ENCODE results near the gene ENOX1.

ENOX1 gene

DNA sequence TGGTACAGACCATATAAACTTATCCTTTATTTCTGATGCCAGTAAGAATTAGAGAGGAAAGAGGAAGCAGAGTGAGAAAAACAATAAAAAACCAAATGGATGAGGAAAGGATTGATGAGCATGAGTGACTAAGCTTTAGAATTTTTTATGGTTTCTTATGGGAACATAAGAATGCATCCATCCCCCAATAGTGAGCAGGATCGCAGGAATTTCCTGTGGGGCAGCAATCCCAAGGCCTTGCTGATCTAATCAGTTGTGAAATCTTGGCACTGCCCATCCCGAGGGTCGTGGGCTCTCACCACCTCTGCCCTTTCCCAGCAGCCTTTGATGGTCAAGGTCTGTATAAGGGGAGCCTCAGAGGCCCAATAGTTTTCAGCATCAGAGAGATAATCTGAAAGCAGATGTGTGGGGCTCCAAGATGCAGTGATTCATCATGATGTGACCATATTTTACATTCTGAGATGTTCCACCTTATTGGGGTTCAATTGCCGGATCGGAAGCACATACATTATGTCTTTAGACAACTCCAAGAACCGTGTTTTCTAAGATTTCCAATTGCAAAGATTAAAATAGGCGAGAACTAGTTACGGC, 541.3 kb downstream of the ENOX1 start:
- peak; percentile 39 for DNase-seq (ENCODE audit: low read depth)

- DNase-seq (ENCODE audit: low read depth), result no peak
These were observed 542.3 kb downstream of the ENOX1 start for GRCh38 chr13:43244481-43244880.

DNA sequence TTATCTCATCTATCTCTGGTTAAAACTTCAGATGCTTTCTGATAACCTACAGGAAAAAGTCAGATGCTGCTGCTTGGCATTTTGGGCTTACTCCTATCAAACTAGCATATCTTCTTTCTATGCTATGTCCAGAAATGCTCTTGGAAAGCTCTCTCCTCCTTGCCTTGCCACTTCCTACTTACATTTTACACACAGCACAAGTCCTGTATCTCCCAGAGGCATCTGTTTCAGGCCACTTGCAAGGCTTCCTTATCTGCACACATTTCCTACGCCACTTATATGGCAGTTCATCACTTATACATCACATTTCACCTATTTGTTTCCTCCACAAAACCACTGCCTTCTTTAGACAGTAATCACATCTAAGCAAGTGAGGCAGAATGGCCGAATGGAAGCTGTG, 543.1 kb downstream of the ENOX1 start:
- DNase-seq (ENCODE audit: low read depth), result no peak

DNA sequence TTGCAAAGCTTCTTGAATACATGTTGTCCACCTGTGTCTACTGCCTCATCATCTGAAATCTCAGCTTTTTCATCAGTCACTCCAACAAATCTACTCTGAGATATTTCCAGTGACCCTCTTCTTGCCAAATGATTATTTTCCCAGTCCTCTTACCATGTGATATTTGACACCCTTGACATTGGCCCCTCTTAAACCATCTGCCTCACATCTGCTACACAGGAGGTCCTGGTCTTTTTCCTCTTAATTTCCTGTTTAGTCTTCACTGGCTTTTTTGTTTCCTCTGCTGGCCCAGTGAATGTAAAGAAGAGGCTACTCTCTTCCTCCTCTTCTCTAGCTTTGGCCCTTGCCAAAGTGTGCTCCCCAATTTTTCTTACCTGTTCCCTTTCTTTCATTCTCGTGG, 544.7 kb downstream of the ENOX1 start:
- no peak for DNase-seq (ENCODE audit: low read depth)

DNA sequence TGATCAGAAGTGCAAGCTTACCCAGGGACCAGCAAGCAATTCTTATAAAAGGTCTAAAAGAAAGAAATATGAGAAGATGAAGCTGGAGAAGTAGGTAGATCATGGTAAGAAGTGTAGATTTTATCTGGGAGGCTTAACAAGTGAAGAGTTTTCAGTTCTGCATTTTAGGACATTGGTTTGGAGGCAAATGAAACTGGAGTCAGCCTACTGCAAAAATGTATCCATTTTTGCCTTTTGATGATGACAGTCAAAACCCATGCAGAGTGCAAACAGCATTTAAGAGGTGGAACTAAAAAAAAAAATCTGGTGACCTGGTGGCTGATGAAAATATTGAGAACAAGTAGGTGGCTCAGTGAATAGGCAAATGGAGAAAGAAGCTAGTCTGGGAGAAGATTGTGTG, 546.5 kb downstream of the ENOX1 start:
- DNase-seq (ENCODE audit: low read depth), result no peak

- no peak for DNase-seq (ENCODE audit: low read depth)
These were observed 547.4 kb downstream of the ENOX1 start for GRCh38 chr13:43239275-43239840.

GRCh38 chr13:43238341-43239083, 548.3 kb downstream of the ENOX1 start:
- no peak for DNase-seq (ENCODE audit: low read depth)

DNA sequence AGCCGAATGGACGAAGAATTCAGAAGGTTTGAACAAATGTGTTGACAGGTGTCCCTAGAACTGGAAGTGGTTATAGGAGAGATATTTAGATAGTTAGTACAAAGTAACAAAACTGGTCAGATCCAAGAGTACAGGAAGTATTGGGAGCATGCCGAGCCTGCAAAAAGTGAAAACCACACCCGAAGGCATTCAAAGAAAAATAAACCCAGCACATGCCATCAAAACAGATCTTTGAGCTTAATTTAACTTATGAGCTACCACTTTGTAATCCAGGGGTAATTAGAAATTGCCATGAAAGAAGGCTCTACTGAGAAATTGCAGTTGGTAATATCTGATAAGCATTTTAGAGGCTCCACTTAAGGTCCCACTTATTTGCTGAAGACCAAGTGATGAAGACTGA, 549.2 kb downstream of the ENOX1 start:
- DNase-seq (ENCODE audit: low read depth), result no peak

DNA sequence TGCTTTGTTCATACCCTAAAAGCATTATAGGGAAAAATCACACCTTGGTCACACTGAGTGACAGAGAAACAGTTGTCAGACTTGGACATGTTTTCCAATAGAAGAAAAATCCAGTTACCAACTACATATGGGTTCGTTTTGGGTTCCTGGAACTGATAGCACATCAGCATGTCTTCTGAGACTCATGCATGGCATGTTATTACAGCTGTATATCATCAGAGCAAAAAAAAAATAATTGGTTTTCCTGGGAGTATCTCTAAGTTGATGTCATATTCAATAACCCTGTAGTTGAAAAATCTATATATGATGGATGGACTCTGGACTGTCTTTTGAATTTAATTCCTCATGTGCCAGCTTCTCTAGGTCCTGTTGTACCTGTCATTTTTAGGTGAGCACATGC, 551.7 kb downstream of the ENOX1 start:
- peak; percentile 29 for DNase-seq (ENCODE audit: low read depth)

DNA sequence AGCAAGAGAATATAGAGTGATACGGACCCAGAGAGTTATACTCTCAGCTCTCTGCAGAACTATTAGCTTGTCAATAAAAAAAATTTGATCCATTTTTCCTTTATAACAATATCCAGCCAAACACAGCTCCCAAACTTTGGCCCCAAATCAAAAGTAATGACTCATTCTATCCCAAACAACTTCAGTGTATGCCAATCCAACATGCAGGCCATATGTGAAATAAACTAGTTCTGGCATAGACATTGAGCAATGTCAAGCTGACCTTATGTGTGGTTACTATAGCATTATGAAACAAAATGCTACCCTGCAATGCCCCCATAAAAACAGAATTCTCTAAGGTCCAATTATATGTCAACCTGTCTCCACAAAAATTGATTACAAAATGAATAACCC, 553.9 kb downstream of the ENOX1 start:
- peak; percentile 93 for DNase-seq (ENCODE audit: low read depth)

DNA sequence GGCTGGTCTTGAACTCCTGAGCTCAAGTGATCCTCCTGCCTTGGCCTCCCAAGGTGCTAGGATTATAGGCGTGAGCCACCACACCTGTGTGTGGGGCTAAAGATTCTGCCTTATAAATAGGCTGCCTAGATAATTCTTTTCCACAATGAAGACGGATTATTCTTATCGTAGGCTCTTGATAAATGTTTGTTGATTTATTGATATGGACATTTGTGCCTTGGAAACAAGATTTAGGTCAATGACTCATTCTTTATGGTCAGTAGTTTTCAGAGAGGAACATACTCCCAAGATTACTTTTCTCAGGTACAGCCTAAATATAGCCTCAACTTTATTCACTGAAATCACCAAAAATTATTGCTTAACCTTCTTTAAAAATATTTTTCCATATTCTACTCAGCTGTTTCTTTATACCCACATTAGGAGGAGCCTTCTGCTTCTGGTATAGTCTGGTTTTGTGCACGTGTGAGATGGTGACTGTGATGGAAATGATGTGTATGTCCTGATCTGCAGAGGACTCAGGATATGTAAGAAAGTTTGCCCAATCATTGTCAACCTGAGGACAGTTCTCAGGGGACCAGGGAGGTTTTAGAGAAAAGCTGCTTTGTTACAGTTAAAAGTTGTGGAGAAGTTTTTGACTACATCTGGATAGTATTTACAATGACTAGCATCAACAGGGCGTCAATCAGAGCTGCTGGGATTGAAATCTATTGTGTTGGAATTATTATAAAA, 554.5 kb downstream of the ENOX1 start:
- peak; percentile 40 for DNase-seq (ENCODE audit: low read depth)

DNA sequence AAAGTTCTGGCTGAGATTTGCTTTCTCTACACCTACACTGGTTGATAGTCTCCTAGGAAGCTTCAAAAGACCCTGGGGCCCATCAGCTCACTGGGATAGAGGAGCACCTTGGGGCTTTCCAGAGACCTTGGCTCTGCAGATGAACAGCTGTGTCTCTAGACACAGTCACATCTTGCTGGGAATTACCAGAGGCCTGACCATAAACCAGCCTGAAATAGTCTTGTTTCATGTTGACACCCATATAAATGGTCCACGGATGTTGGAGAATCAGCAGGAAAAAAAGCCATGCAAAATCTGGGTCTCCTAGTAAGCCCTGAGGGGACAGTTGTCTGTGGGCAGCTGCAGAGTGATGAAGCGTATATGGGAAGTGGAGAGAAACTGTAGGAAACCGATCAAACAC, 555.8 kb downstream of the ENOX1 start:
- DNase-seq (ENCODE audit: low read depth), result no peak

- DNase-seq (ENCODE audit: low read depth), result peak; percentile 68
These were observed 557.3 kb downstream of the ENOX1 start for GRCh38 chr13:43229506-43229905.

GRCh38 chr13:43227721-43228120, 559.1 kb downstream of the ENOX1 start:
- no peak for DNase-seq (ENCODE audit: low read depth)

- no peak for DNase-seq (ENCODE audit: low read depth)
These were observed 563.6 kb downstream of the ENOX1 start for GRCh38 chr13:43223216-43223615.

DNA sequence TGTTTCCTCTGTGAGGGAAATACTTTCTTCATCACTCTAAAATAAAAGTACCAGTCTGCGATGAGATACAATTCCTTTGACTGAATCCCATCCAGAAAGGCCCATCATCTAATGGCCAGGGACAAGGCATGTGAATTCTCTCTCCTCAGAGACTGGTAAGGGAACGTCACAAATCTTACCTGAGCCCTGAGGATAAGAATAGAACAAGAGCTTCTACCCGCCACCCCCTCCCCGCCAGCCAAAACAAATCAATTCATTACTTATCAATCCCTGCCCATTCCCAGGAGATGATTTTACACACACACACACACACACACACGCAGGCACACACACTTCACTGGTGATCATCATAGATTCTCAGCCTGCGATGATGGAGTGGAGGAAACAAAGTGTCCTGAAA, 564.7 kb downstream of the ENOX1 start:
- DNase-seq (ENCODE audit: low read depth), result no peak

DNA sequence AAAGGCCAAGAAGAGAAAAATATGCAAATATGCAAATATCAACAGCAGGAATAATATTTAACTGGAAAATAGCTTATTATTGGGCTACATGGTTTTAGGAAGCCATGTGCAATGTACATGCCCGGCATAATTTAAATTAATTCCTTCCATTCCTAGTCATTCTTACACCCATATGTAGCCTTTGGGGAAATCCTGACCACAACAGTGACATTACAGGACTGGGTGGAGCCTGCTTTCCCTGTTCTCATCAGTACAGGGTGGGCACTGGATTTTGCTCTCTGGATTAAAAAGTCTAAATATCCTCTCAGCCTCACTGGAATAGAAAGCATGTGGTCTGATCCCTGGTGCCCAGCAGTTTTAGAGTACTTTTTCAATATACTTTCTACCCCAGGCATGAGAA, 565.2 kb downstream of the ENOX1 start:
- DNase-seq (ENCODE audit: low read depth), result no peak

GRCh38 chr13:43220873-43221595, 565.7 kb downstream of the ENOX1 start:
- no peak for DNase-seq (ENCODE audit: low read depth)

GRCh38 chr13:43214124-43214523, 572.6 kb downstream of the ENOX1 start:
- no peak for DNase-seq (ENCODE audit: low read depth)

DNA sequence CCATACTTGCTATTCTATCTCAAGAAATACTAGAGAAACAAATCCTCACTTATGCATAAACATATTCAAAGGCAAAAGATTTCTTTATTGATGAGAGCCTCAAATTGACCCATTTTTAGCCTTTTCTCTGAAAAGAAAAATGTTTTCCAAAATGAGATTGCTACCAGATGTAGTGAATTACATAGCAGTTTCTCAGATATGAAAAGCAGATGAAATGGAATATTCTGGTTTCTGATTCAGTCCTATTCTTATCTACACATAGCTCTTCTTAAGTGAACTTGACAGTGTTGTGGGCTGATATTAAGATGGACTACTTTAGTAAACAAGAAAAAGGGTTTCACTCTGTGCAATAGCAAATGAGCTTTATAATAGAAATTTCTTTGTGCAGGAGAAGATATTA, 579.9 kb downstream of the ENOX1 start:
- no peak for DNase-seq (ENCODE audit: low read depth)

GRCh38 chr13:43205416-43205815, 581.4 kb downstream of the ENOX1 start:
- DNase-seq (ENCODE audit: low read depth), result no peak

DNA sequence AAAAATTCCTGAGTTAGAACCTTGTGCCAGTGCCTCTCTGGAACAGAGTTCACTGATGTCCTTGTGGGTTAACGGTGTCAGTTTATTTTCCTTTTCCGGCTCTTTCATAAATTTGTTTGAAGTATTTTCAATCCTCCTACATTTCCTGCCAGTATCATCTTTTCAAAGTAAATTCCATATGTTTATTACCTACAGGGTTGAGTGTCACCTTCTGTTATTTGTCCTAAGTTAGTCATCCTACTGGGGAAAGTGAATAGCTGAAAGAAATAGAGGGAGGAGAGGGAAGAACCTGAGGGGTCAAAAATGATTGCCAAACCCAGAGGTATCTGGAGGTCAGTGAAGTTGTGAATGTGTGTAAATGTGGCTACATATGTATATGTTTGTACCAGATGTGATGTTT, 582.2 kb downstream of the ENOX1 start:
- no peak for DNase-seq (ENCODE audit: low read depth)
